ENCODE results near the gene STT3A. TPM values are rescaled to one million over a fixed set of nuclear protein-coding genes. Genes with fewer than 3 reads are reported as not detected.

The STT3A gene
- total RNA-seq, 3 donors from 2014 or later (not counting 1 experiment from before 2014, with no cell fraction given) = 56.7 to 63.5 (median 62.6) TPM

DNA sequence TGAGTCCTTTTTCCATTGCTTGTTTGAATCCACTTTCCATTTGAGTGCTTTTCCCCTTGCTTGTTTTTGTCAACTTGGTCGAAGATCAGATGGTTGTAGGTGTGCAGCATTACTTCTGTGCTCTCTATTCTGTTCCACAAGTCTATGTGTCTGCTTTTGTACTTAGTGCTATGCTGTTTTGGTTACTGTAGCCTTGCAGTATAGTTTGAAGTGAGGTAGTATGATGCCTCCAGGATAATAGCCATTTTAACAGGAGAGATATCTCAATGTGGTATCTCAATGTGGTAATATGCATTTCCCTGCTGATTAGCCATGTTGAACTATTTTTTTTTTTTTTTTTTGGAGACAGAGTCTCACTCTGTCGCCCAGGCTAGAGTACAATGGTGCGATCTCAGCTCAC is 71.3 kb downstream of the STT3A start:
- ATAC-seq (no peak), DNase-seq (no peak)
- no peak overlapping the region for H3K4me3 Mint-ChIP-seq
- Histone ChIP-seq H3K27ac (ENCODE audit: low read length) (no peak overlapping the region), H3K4me1 (ENCODE audit: control insufficient read depth, insufficient read depth, low read length) (no peaks in the 10 kb centered on the region), H3K36me3 (ENCODE audit: control insufficient read depth, insufficient read depth, low read length) (no peaks in the 10 kb centered on the region), H3K4me3 (ENCODE audit: low read length) (no peak overlapping the region), H3K9me3 (ENCODE audit: control insufficient read depth, insufficient read depth, low read length) (no peaks in the 10 kb centered on the region), H3K27me3 (ENCODE audit: control insufficient read depth, insufficient read depth, low read length) (no peaks in the 10 kb centered on the region)
- 90% methylated on average over 1 of the region's 3 CpGs for WGBS (ENCODE audit: insufficient coverage)
- intact Hi-C loops (cut with micrococcal nuclease) = no loop called here
- H3K4me1 Mint-ChIP-seq = no peaks in the 10 kb centered on the region
- TF ChIP-seq, protein P1, sequence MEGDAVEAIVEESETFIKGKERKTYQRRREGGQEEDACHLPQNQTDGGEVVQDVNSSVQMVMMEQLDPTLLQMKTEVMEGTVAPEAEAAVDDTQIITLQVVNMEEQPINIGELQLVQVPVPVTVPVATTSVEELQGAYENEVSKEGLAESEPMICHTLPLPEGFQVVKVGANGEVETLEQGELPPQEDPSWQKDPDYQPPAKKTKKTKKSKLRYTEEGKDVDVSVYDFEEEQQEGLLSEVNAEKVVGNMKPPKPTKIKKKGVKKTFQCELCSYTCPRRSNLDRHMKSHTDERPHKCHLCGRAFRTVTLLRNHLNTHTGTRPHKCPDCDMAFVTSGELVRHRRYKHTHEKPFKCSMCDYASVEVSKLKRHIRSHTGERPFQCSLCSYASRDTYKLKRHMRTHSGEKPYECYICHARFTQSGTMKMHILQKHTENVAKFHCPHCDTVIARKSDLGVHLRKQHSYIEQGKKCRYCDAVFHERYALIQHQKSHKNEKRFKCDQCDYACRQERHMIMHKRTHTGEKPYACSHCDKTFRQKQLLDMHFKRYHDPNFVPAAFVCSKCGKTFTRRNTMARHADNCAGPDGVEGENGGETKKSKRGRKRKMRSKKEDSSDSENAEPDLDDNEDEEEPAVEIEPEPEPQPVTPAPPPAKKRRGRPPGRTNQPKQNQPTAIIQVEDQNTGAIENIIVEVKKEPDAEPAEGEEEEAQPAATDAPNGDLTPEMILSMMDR (IDR thresholded peaks at IDR 0.05) = no peak
- no peak overlapping the region for H3K27ac Mint-ChIP-seq
- no peaks in the 10 kb centered on the region for H3K27me3 Mint-ChIP-seq (ENCODE audit: low read depth in 2 of 2)
- H3K36me3 Mint-ChIP-seq = no peaks in the 10 kb centered on the region
- no peaks in the 10 kb centered on the region for H3K9me3 Mint-ChIP-seq

DNA sequence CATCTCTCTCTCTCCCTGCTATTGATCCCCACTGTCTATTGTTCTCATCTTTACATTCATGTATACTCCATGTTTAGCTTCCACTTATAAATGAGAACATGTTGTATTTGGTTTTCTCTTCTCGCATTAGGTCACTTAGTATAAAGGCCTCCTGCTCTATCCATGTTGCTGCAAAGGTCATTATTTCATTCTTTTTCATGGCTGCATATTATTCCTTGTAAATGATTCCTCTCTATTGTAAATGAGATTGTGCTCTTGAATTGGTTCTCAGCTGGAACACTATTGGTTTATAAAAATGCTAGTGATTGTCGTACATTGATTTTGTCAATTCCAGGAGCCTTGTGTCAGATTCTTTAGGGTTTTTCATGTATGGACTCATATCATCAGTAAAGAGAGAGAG is 74.5 kb downstream of the STT3A start:
- no peaks in the 10 kb centered on the region for H3K9me3 Mint-ChIP-seq
- H3K4me1 Mint-ChIP-seq = no peaks in the 10 kb centered on the region
- Histone ChIP-seq H3K36me3 (ENCODE audit: control insufficient read depth, insufficient read depth, low read length) (no peaks in the 10 kb centered on the region), H3K4me1 (ENCODE audit: control insufficient read depth, insufficient read depth, low read length) (no peaks in the 10 kb centered on the region), H3K27me3 (ENCODE audit: control insufficient read depth, insufficient read depth, low read length) (no peaks in the 10 kb centered on the region), H3K27ac (ENCODE audit: low read length) (no peak overlapping the region), H3K9me3 (ENCODE audit: control insufficient read depth, insufficient read depth, low read length) (no peaks in the 10 kb centered on the region), H3K4me3 (ENCODE audit: low read length) (no peak overlapping the region)
- intact Hi-C loops (cut with micrococcal nuclease) = no loop called here
- TF ChIP-seq, protein P1 (IDR thresholded peaks at IDR 0.05) = no peak
- no peak overlapping the region for H3K4me3 Mint-ChIP-seq
- WGBS (ENCODE audit: insufficient coverage) = 94% methylated on average over 1 of the region's 2 CpGs
- no peaks in the 10 kb centered on the region for H3K36me3 Mint-ChIP-seq
- no peaks in the 10 kb centered on the region for H3K27me3 Mint-ChIP-seq (ENCODE audit: low read depth in 2 of 2)
- DNase-seq (no peak), ATAC-seq (no peak)
- H3K27ac Mint-ChIP-seq = no peak overlapping the region

DNA sequence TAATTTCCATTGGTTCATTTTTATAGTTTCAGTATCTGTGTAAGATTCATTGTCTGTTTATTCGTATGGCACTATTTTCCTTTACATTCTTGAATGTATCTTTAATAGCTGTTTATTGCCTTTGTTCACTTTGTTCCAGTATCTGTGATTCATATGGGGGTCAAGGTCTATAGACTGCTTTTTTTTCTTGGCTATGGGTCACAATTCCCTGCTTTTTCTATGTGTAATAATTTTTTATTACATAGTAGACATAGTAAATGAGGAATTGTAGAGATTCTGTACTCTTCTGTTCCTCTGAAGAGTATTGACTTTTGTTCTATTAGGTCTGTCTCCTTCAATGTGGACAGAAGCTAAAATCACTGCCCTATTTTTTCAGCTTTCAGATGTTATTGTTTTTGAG is 77.5 kb downstream of the STT3A start:
- no peak overlapping the region for H3K4me3 Mint-ChIP-seq
- H3K4me1 Mint-ChIP-seq = no peaks in the 10 kb centered on the region
- no peaks in the 10 kb centered on the region for H3K36me3 Mint-ChIP-seq
- Histone ChIP-seq H3K4me3 (ENCODE audit: low read length) (no peak overlapping the region), H3K9me3 (ENCODE audit: control insufficient read depth, insufficient read depth, low read length) (no peaks in the 10 kb centered on the region), H3K27me3 (ENCODE audit: control insufficient read depth, insufficient read depth, low read length) (no peaks in the 10 kb centered on the region), H3K27ac (ENCODE audit: low read length) (no peak overlapping the region), H3K4me1 (ENCODE audit: control insufficient read depth, insufficient read depth, low read length) (no peaks in the 10 kb centered on the region), H3K36me3 (ENCODE audit: control insufficient read depth, insufficient read depth, low read length) (no peaks in the 10 kb centered on the region)
- no peaks in the 10 kb centered on the region for H3K27me3 Mint-ChIP-seq (ENCODE audit: low read depth in 2 of 2)
- DNase-seq = no peak
- no peaks in the 10 kb centered on the region for H3K9me3 Mint-ChIP-seq
- TF ChIP-seq, protein P1 (IDR thresholded peaks at IDR 0.05) = no peak
- no CpG with 5 or more reads among the region's 1 CpG for WGBS (ENCODE audit: insufficient coverage)
- intact Hi-C loops (cut with micrococcal nuclease) = no loop called here
- no peak for ATAC-seq
- H3K27ac Mint-ChIP-seq = no peak overlapping the region

DNA sequence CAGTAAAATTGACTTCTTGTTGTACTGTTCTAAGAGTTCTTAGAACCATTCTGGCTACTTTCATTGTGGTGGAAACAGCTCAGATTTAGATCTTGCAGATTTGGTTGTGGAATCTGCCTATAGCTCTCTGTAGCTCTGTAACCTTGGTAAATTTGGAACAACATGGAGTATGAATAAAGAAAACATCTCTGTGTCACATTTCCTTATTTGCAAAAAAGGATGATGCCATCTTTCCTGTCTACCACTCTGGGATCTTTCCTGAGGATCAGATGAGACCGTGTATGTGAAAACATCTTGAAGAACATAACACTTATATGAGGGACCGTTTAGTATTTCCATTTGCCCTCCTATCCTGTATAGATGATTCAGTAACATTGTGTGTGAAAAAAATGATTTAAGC is 78.9 kb downstream of the STT3A start:
- Histone ChIP-seq H3K27ac (ENCODE audit: low read length) (no peak overlapping the region), H3K36me3 (ENCODE audit: control insufficient read depth, insufficient read depth, low read length) (no peaks in the 10 kb centered on the region), H3K4me3 (ENCODE audit: low read length) (no peak overlapping the region), H3K27me3 (ENCODE audit: control insufficient read depth, insufficient read depth, low read length) (no peaks in the 10 kb centered on the region), H3K4me1 (ENCODE audit: control insufficient read depth, insufficient read depth, low read length) (no peaks in the 10 kb centered on the region), H3K9me3 (ENCODE audit: control insufficient read depth, insufficient read depth, low read length) (no peaks in the 10 kb centered on the region)
- Mint-ChIP-seq H3K27me3 (ENCODE audit: low read depth in 2 of 2) (no peaks in the 10 kb centered on the region), H3K4me3 (no peak overlapping the region), H3K9me3 (no peaks in the 10 kb centered on the region), H3K36me3 (no peaks in the 10 kb centered on the region), H3K27ac (no peak overlapping the region), H3K4me1 (no peaks in the 10 kb centered on the region)
- TF ChIP-seq, protein P1 (IDR thresholded peaks at IDR 0.05) = no peak
- 100% methylated on average over 1 of the region's 2 CpGs for WGBS (ENCODE audit: insufficient coverage)
- intact Hi-C loops (cut with micrococcal nuclease) = no loop called here
- ATAC-seq (no peak), DNase-seq (no peak)

Measured in natural killer cell (primary cell).